ENCODE measurements around the gene NT5C1A. TPM values are rescaled to one million over a fixed set of nuclear protein-coding genes. Genes with fewer than 3 reads are reported as not detected.

NT5C1A gene
- total RNA-seq, 1 donor from 2014 or later: 26.8 TPM

DNA sequence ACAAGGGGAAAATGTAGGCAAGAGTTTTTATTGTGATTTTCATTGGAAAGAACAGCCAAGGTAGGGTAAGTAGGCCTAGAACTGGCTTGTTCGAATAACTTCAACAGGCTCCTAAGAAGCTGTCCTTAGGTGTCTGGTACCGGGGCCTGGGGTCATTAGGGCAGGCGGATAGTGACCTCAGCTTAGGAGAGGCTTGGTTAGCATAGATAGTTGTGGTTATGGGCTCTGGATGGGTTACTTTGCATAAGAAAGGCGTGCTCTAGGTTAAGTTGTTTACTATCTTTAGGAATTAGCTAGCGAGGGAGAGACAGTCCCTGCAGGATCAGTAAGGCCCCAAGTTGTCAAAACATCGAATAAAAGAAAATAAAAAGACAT, 40.0 kb upstream of the NT5C1A start:
- TF ChIP-seq, protein P1, sequence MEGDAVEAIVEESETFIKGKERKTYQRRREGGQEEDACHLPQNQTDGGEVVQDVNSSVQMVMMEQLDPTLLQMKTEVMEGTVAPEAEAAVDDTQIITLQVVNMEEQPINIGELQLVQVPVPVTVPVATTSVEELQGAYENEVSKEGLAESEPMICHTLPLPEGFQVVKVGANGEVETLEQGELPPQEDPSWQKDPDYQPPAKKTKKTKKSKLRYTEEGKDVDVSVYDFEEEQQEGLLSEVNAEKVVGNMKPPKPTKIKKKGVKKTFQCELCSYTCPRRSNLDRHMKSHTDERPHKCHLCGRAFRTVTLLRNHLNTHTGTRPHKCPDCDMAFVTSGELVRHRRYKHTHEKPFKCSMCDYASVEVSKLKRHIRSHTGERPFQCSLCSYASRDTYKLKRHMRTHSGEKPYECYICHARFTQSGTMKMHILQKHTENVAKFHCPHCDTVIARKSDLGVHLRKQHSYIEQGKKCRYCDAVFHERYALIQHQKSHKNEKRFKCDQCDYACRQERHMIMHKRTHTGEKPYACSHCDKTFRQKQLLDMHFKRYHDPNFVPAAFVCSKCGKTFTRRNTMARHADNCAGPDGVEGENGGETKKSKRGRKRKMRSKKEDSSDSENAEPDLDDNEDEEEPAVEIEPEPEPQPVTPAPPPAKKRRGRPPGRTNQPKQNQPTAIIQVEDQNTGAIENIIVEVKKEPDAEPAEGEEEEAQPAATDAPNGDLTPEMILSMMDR (IDR thresholded peaks at IDR 0.05; ENCODE audit: borderline replicate concordance): no peak
- no peaks in the 10 kb centered on the region for H3K36me3 ChIP-seq
- intact Hi-C loops (cut with micrococcal nuclease): no loop called here
- peaks cover 55% of the 10 kb centered on the region for H3K27me3 ChIP-seq (ENCODE audit: low read depth)
- peaks cover 5% of the 10 kb centered on the region for H3K4me1 ChIP-seq
- no peak for DNase-seq
- H3K9me3 ChIP-seq (replicated peaks): no peaks in the 10 kb centered on the region
- H3K27ac ChIP-seq (replicated peaks): no peak overlapping the region
- H3K4me3 ChIP-seq: no peak overlapping the region

GRCh38 chr1:39711104-39711965, 39.4 kb upstream of the NT5C1A start:
- no peaks in the 10 kb centered on the region for H3K36me3 ChIP-seq
- no peaks in the 10 kb centered on the region for H3K9me3 ChIP-seq (replicated peaks)
- H3K27me3 ChIP-seq (ENCODE audit: low read depth): peaks cover 52% of the 10 kb centered on the region
- TF ChIP-seq, protein P1 (IDR thresholded peaks at IDR 0.05; ENCODE audit: borderline replicate concordance): no peak
- no peak for DNase-seq
- H3K4me1 ChIP-seq: peaks cover 5% of the 10 kb centered on the region
- intact Hi-C loops (cut with micrococcal nuclease): no loop called here
- no peak overlapping the region for H3K27ac ChIP-seq (replicated peaks)
- H3K4me3 ChIP-seq: no peak overlapping the region

GRCh38 chr1:39707506-39707905, 35.6 kb upstream of the NT5C1A start:
- Histone ChIP-seq H3K4me3 (no peak overlapping the region), H3K4me1 (peaks cover 5% of the 10 kb centered on the region), H3K36me3 (no peaks in the 10 kb centered on the region), H3K27ac (replicated peaks) (no peak overlapping the region), H3K9me3 (replicated peaks) (no peaks in the 10 kb centered on the region), H3K27me3 (ENCODE audit: low read depth) (peaks cover 29% of the 10 kb centered on the region)
- DNase-seq: no peak
- TF ChIP-seq, protein P1 (IDR thresholded peaks at IDR 0.05; ENCODE audit: borderline replicate concordance): no peak
- intact Hi-C loops (cut with micrococcal nuclease): no loop called here

DNA sequence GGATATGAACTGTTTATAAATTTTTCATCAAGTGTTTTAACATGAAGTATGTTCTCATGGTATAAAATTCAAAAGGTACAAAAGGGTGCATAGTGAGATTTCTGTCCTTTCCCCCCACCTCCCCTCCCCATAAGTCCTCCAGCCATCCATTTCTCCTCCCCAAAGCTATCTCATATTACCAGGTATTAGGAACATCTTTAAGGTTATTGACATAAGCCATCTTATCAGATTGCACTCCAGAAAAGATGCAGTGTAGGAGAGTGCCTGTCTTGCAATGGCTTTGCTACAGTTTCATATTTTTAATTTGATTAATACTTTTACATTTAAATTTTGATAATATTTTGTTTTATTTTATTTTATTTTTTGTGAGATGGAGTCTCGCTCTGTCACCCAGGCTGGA, 32.9 kb upstream of the NT5C1A start:
- peaks cover 17% of the 10 kb centered on the region for H3K4me1 ChIP-seq
- no peaks in the 10 kb centered on the region for H3K9me3 ChIP-seq (replicated peaks)
- DNase-seq: no peak
- H3K36me3 ChIP-seq: no peaks in the 10 kb centered on the region
- TF ChIP-seq, protein P1 (IDR thresholded peaks at IDR 0.05; ENCODE audit: borderline replicate concordance): no peak
- peaks cover 14% of the 10 kb centered on the region for H3K27me3 ChIP-seq (ENCODE audit: low read depth)
- no peak overlapping the region for H3K4me3 ChIP-seq
- no peak overlapping the region for H3K27ac ChIP-seq (replicated peaks)
- intact Hi-C loops (cut with micrococcal nuclease): no loop called here

GRCh38 chr1:39701049-39701439, 29.1 kb upstream of the NT5C1A start:
- Histone ChIP-seq H3K27ac (replicated peaks) (peak overlapping the region; percentile 48), H3K27me3 (ENCODE audit: low read depth) (peaks cover 5% of the 10 kb centered on the region), H3K4me3 (no peak overlapping the region), H3K9me3 (replicated peaks) (no peaks in the 10 kb centered on the region), H3K4me1 (peaks cover 17% of the 10 kb centered on the region), H3K36me3 (no peaks in the 10 kb centered on the region)
- TF ChIP-seq, protein P1 (IDR thresholded peaks at IDR 0.05; ENCODE audit: borderline replicate concordance): no peak
- peak; percentile 45 for DNase-seq
- intact Hi-C loops (cut with micrococcal nuclease): no loop called here

Data from left ventricle myocardium inferior (tissue), 1 donor.